ENCODE data around the gene SLC43A2. TPM values are rescaled to one million over a fixed set of nuclear protein-coding genes. Genes with fewer than 3 reads are reported as not detected.

The SLC43A2 gene
- total and polyA plus RNA-seq, 10 of the 15 experiments (the other 5 are each of a cell fraction or from before 2014, with no cell fraction given) = 0.03 to 14.0 (median 5.3) TPM

- TF ChIP-seq ZBTB40 (IDR thresholded peaks at IDR 0.05; ENCODE audit: borderline replicate concordance) (0 out of 2 replicates have a peak, but pooled peaks have one; percentile 19), SKIL (IDR thresholded peaks at IDR 0.05; ENCODE audit: low read depth, poor library complexity, severe bottlenecking) (peak; percentile 36), PBX3 (IDR thresholded peaks at IDR 0.05; ENCODE audit: insufficient replicate concordance, low read depth, low read length) (no peak), HCFC1 (IDR thresholded peaks at IDR 0.05; ENCODE audit: low read length) (no peak), TCF3 (IDR thresholded peaks at IDR 0.05; ENCODE audit: borderline replicate concordance, insufficient read depth, low read depth, low read length) (peak; percentile 96), ZNF207 (IDR thresholded peaks at IDR 0.05; ENCODE audit: borderline replicate concordance) (peak; percentile 24; the same call in 1 of the 2 replicates), NR2C2 (IDR thresholded peaks at IDR 0.05; ENCODE audit: borderline replicate concordance, control insufficient read depth, insufficient read length, low read depth) (no peak), MXI1 (IDR thresholded peaks at IDR 0.05; ENCODE audit: low read depth, low read length) (peak; percentile 73; the same call in 1 of the 2 replicates), CUX1 (IDR thresholded peaks at IDR 0.05; ENCODE audit: insufficient replicate concordance, low read depth, low read length) (no peak), EGR1 (IDR thresholded peaks at IDR 0.05; ENCODE audit: borderline replicate concordance in 1 of 2, low read depth in 2 of 2, low read length in 2 of 2) (no peak), MLLT1 (IDR thresholded peaks at IDR 0.05) (0 out of 2 replicates have a peak, but pooled peaks have one; percentile 57)
Observed at GRCh38 chr17:1629504-1630310, 1.1 kb upstream of the SLC43A2 start (continued).

Measured in GM12878 (cell line).